Right cardiac atrium (tissue), 5 donors: ENCODE measurements around the gene PTGER3. TPM values are rescaled to one million over a fixed set of nuclear protein-coding genes. Genes with fewer than 3 reads are reported as not detected.

Experiments
- ATAC-seq, 2 donors: fragments of 200-7000 bp; cut with Tn5 transposase; one replicate each; pipeline versions ENCODE4 v1.8.0 to v1.9.1; 2020; ENCODE audit warnings: moderate library complexity in 2 of 2, mild to moderate bottlenecking in 1 of 2
- DNase-seq, 3 donors: peaks; one replicate each; pipeline ENCODE4 v3.0.0-alpha.2; 2020
- H3K27ac ChIP-seq: one replicate; pipeline ENCODE4 v1.5.1; 2013; ENCODE audit warnings: mild to moderate bottlenecking, low read length, control low read depth, moderate library complexity
- H3K27me3 ChIP-seq: one replicate; pipeline ENCODE4 v1.6.1; 2013; ENCODE audit not compliant: control insufficient read depth, insufficient read depth
- H3K4me1 ChIP-seq: one replicate; pipeline ENCODE4 v1.6.1; 2013; ENCODE audit warnings: low read length; ENCODE audit not compliant: control insufficient read depth, insufficient read depth
- H3K4me3 ChIP-seq: one replicate; pipeline ENCODE4 v1.5.1; 2013; ENCODE audit warnings: low read length, control low read depth
- H3K9me3 ChIP-seq: one replicate; pipeline ENCODE4 v1.6.1; 2013; ENCODE audit warnings: low read length; ENCODE audit not compliant: control insufficient read depth
- WGBS: extraction: QIAGEN DNeasy Blood & Tissue Kit; methylation state at CpG from one replicate; pipeline ENCODE4 v1.1.7; 2013; 5-methylcytosine and 5-hydroxymethylcytosine counted together
- intact Hi-C, 4 donors: fragments of 100-400 bp; cut with DNase I; formaldehyde crosslinking; loops; one replicate each; pipeline versions ENCODE4 v1.11.0 to v1.14.0; 2022 to 2023
- polyA plus RNA-seq: library from polyadenylated mRNA; stranded (reverse); fragments of 200-250 nt; gene quantifications from one replicate; pipeline ENCODE4 v1.2.3, GENCODE V29; 2013
- total RNA-seq, 4 donors: library from RNA; stranded (reverse); fragmentation: NEBNext Ultra II Directional; extraction: Animal tissue kit (Norgen Biotek cat#: 25700); gene quantifications; one replicate each; pipeline ENCODE4 v1.2.1, GENCODE V29; 2021
- donor health status: healthy with polysubstance abuse.
- donor health status: DM: no; HTN: yes; CAD: no.
- donor health status: DM: no; HTN: no; CAD: no.
- donor health status: DM: no; HTN: yes; CAD: no; lungs with severe emphysema.
- donor health status: DM: yes; HTN: yes; CAD: no.

Gene PTGER3
- total and polyA plus RNA-seq, 5 donors = 0.45 to 3.8 (median 1.3) TPM

DNA sequence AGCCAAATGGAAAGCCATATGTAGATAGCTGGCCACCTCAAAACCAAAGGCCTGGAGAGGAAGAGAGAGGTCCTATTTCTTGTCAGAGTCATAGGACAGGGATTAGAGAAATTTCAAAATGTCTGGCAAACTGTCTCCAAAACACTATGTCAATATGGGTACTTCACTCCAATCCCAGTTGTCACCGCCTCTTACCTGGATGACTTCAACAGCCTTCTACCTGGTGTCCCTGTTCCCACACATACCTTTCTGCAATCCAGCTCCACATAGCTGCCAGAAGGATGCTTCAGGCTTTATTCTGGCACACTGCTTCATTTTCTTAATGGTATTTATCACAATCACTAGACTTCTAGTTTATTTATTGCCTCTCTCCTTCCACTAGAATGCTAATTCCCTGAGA lies 14.5 kb downstream of the PTGER3 start:
- no peak overlapping the region for H3K27ac ChIP-seq
- no peaks in the 10 kb centered on the region for H3K4me1 ChIP-seq
- no peak for ATAC-seq
- intact Hi-C loops = no loop called here
- H3K27me3 ChIP-seq = no peaks in the 10 kb centered on the region
- DNase-seq = no peak
- 93% methylated on average over 1 of the region's 1 CpG for WGBS
- no peaks in the 10 kb centered on the region for H3K9me3 ChIP-seq
- H3K4me3 ChIP-seq = no peak overlapping the region

DNA sequence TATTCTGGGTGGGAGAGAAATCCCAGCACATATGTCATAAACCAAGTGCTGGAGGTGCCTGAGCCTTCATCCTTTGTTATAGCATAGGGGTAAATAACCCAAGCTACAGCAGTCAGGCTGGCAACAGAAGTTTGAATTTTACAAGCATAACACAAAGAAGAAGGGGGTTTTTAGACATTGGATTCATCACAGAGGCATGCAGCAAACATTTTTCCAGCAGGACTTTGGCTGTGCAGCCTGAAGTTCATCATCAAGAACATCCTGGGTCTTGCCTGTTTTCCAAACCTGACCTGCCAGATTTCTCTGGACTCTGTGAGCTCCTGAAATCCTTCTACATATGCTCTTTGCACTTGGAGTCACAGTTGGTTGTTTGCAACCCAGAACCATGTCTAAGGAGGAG lies 16.2 kb downstream of the PTGER3 start:
- DNase-seq (no peak), ATAC-seq (no peak)
- Histone ChIP-seq H3K27me3 (no peaks in the 10 kb centered on the region), H3K4me1 (no peaks in the 10 kb centered on the region), H3K9me3 (no peaks in the 10 kb centered on the region), H3K4me3 (no peak overlapping the region), H3K27ac (no peak overlapping the region)
- intact Hi-C loops = no loop called here

DNA sequence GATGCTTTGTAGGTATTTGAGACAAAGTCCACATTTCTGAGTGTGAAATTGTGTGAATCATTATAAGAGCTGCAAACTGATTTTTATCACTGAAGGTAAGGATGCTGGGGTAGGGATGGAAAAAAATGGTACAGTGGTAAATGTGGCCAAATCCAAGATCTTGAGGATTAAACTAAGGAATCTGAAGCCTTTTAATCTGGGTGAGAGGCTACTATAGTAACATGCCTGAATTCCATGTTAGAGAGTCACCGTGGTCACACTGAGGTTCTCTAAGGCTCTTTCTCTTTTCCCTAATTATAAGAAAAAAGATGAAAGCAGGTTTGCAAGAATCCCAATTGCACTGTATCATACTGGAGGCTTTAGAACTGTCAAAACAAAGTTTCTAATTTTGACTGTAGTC lies 17.6 kb downstream of the PTGER3 start:
- Histone ChIP-seq H3K4me1 (no peaks in the 10 kb centered on the region), H3K27ac (no peak overlapping the region), H3K27me3 (no peaks in the 10 kb centered on the region), H3K9me3 (no peaks in the 10 kb centered on the region), H3K4me3 (no peak overlapping the region)
- intact Hi-C loops = no loop called here
- DNase-seq = no peak
- 92% methylated on average over 1 of the region's 1 CpG for WGBS
- no peak for ATAC-seq

DNA sequence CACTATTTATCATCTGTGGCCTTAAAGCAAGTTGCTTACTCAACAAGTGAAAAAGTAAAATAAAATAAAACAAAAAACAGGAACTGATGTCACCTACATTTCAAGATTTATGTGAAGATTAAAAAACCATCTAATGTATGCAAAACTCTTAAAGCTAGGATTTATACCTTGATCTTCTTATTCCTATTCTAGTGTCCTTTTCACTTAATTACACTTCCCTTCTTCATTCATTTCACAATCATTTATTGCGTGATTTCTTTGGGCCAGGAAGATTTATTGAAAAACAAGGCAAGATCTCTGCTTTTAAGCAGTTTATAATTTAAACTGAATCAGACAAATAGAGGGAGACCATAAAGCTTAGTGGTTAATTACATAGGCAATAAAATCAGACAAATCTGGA lies 18.6 kb downstream of the PTGER3 start:
- ATAC-seq (no peak), DNase-seq (no peak)
- Histone ChIP-seq H3K9me3 (no peaks in the 10 kb centered on the region), H3K27ac (no peak overlapping the region), H3K4me3 (no peak overlapping the region), H3K4me1 (no peaks in the 10 kb centered on the region), H3K27me3 (no peaks in the 10 kb centered on the region)
- intact Hi-C loops = no loop called here
- WGBS = 90% methylated on average over 1 of the region's 1 CpG

DNA sequence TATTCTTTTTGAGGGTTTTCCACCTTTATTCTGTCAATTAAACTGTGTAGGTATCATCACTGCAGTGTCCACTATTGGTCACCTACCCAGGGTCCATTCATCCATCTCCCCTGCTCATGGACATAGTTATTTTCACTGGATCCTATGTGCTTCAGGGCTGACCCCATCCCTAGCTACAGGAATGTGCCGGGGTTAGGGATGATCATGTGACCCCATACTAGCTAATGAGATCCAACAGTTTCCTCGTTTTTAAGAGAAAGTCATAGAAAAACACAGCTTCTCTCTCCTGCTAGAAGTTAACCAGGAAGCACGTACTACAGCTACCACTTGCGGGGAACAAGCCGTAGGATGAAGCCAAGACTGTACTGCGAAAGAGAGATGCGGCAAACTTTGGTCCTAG lies 19.6 kb downstream of the PTGER3 start:
- intact Hi-C loops = no loop called here
- H3K27ac ChIP-seq = no peak overlapping the region
- 86% methylated on average over 7 of the region's 7 CpGs for WGBS

DNA sequence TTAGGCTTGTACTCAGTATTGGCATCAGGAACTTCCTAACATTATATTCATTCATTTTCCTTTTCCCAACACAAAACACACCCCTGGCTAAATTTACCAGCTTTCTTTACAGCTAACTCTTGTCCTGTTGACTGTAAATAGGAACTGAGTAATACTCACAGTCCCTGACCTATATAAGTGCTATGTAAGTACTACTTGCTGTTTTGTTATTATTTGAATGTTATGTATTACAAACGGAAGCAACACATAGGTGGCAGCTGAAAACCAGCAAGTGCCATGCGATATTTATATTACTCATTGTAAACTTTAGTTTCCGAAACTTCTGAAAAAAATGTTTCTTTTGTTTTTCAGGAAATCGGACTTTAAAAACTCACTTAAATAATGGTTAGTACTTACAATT lies 21.5 kb downstream of the PTGER3 start:
- 88% methylated on average over 4 of the region's 4 CpGs for WGBS
- Histone ChIP-seq H3K4me3 (no peak overlapping the region), H3K27me3 (no peaks in the 10 kb centered on the region), H3K9me3 (no peaks in the 10 kb centered on the region), H3K4me1 (no peaks in the 10 kb centered on the region), H3K27ac (no peak overlapping the region)
- intact Hi-C loops = no loop called here
- ATAC-seq (no peak), DNase-seq (no peak)

More for the DNA sequence above, 19.6 kb downstream of the PTGER3 start:
- ATAC-seq = no peak
- no peak for DNase-seq
- Histone ChIP-seq H3K9me3 (no peaks in the 10 kb centered on the region), H3K4me3 (no peak overlapping the region), H3K4me1 (no peaks in the 10 kb centered on the region), H3K27me3 (no peaks in the 10 kb centered on the region)

DNA sequence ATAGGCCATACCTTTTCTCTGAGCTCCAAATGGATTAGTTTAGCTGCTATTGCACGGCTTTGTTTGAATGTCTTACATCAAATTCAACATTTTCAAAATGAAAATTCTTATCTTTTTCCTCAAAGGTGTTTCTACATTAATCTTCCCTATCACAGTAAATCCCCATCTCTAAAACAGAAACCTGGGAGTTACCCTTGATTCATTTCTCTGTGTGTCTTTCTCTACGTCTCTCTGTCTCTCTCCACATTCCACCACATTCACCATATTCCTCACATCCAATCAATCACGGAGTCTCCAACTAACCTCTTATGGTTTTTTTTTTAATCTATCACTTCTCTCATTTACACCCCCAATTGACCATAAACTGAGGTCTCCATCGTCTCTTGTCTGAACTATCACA lies 24.1 kb downstream of the PTGER3 start:
- no peaks in the 10 kb centered on the region for H3K27me3 ChIP-seq
- intact Hi-C loops = no loop called here
- H3K27ac ChIP-seq = no peak overlapping the region
- 86% methylated on average over 4 of the region's 4 CpGs for WGBS
- no peak overlapping the region for H3K4me3 ChIP-seq
- no peaks in the 10 kb centered on the region for H3K9me3 ChIP-seq
- ATAC-seq = no peak
- H3K4me1 ChIP-seq = no peaks in the 10 kb centered on the region
- DNase-seq = no peak

DNA sequence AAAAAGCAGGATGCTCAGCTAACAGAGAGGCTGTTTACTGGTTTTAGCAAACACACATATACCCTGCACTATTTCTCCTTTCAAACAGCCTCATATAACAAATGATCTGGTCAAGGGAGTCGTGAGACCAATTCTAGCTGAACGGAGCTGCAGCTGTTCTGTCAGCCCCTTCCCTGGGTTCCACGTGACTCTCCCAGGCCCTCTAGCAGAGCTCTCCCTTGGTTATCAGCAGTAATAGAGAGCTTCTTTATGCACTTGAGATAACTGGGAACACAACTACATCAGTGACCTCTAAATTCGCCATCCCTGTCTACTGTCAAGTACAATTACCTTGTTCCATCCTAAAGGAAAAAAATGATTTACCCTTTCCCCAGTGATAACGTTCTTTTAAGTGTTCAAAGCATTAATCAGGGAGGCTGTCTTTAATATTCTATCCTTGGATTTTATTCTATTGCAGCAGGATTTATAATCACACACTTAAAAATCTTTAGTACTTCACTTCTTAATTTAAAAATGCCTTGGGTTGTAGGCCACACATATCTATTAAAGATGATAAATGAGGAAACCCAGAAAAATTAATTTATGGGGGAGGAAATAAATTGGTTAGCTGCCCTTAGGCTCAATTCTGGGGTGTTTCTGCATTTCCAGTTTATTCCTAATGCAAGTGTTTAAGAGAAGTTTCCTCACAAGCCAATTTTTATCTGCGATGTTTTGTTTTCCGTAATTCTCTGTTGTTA lies 28.2 kb downstream of the PTGER3 start:
- Histone ChIP-seq H3K9me3 (no peaks in the 10 kb centered on the region), H3K27me3 (no peaks in the 10 kb centered on the region), H3K27ac (no peak overlapping the region), H3K4me3 (no peak overlapping the region), H3K4me1 (peaks cover 2% of the 10 kb centered on the region)
- ATAC-seq (peak; percentile 31 to 86), DNase-seq (no peak)
- intact Hi-C loops = no loop called here
- 36% methylated on average over 7 of the region's 7 CpGs for WGBS

DNA sequence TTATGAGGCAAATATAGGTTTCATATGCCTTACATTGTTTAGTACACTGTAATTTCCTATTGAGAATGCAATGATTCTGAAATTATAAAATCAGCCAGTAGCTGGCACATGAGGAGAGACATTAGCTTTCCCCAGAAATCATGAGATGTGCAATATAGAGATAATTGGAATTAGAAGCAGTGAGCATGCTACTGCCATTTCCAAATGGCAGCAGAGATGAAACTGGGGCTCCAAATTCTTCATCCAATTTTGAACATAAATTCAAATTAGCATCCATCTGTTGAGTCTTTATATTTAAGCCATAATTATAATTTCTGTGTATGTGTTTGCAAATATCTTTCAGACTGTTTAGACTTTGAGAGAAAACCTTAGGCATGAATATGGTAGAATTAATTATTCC lies 28.8 kb downstream of the PTGER3 start:
- Histone ChIP-seq H3K27me3 (no peaks in the 10 kb centered on the region), H3K4me1 (peaks cover 2% of the 10 kb centered on the region), H3K27ac (no peak overlapping the region), H3K4me3 (no peak overlapping the region), H3K9me3 (no peaks in the 10 kb centered on the region)
- DNase-seq (no peak), ATAC-seq (no peak)
- intact Hi-C loops = no loop called here

DNA sequence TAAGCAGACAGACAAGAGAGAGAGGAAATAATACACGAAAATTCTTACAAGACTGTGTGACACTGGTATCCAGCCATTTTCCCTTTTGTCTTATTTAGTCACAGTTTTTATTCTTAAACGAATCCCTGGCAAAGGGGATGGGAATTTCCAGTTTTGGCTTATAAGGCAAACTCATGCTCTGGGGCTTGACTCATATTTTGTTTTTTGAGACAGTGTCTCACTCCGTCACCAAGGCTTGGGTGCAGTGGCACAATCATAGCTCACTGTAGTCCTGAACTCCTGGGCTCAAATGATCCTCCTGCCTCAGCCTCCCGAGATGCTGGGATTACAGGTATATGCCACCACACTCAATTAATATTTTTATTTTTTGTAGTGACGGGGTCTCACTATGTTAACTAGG lies 31.9 kb downstream of the PTGER3 start:
- DNase-seq = no peak
- Histone ChIP-seq H3K9me3 (no peaks in the 10 kb centered on the region), H3K4me1 (peaks cover 2% of the 10 kb centered on the region), H3K27me3 (no peaks in the 10 kb centered on the region), H3K27ac (no peak overlapping the region), H3K4me3 (no peak overlapping the region)
- WGBS = 74% methylated on average over 5 of the region's 5 CpGs
- no peak for ATAC-seq
- intact Hi-C loops = no loop called here

DNA sequence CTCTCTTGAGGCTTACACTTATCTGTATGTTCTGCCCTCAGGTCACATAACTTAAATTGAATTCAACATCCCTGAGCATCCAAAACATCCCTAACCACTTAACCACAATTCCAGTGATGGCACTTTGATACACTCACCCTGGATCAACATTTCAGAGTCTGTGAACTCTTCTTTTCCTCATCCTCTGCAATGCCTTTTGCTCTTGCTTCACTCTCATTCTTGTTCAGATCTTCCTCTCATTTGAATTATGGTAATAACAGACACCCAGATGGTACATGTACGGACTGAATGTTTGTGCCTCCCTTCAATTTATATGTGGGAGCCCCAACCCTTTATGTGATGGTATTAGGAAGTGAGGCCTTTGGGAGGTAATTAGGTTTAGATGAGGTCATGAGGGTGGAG lies 33.4 kb downstream of the PTGER3 start:
- Histone ChIP-seq H3K27me3 (no peaks in the 10 kb centered on the region), H3K4me1 (peaks cover 2% of the 10 kb centered on the region), H3K9me3 (no peaks in the 10 kb centered on the region), H3K4me3 (no peak overlapping the region), H3K27ac (no peak overlapping the region)
- ATAC-seq = no peak
- intact Hi-C loops = no loop called here
- WGBS = 84% methylated on average over 1 of the region's 1 CpG
- no peak for DNase-seq
